CD14-positive monocyte (primary cell): ENCODE measurements around the gene HMGN3. TPM values are rescaled to one million over a fixed set of nuclear protein-coding genes. Genes with fewer than 3 reads are reported as not detected.

ENCODE experiments used
- DNase-seq, 3 donors: peaks; one replicate each; pipeline ENCODE4 v3.0.0-alpha.2; 2011 to 2022
- H2AFZ ChIP-seq: 2 replicates; pipeline ENCODE4 v1.6.0; 2012; ENCODE audit warnings: mild to moderate bottlenecking, low read depth, low read length, inconsistent platforms; ENCODE audit not compliant: insufficient read depth, poor library complexity, severe bottlenecking
- H3K27ac ChIP-seq, 2 donors: 1 replicate in 1 of 2; 2 replicates in 1 of 2; pipeline ENCODE4 v1.5.1; 2012 to 2013; ENCODE audit warnings: low read length in 2 of 2, control low read depth in 1 of 2, inconsistent platforms in 1 of 2, low read depth in 1 of 2, mild to moderate bottlenecking in 1 of 2
- H3K27me3 ChIP-seq, 2 donors: one replicate each; pipeline versions ENCODE4 v1.6.0 to v1.6.1; 2011 to 2013; ENCODE audit warnings: low read length in 2 of 2; ENCODE audit not compliant: control insufficient read depth in 2 of 2, insufficient read depth in 2 of 2
- H3K36me3 ChIP-seq, 2 donors: replicated peaks in 1 of 2; 1 replicate in 1 of 2; 2 replicates in 1 of 2; pipeline versions ENCODE4 v1.5.1 to v1.6.1; 2012 to 2013; ENCODE audit warnings: low read length in 2 of 2, control low read depth in 1 of 2, inconsistent platforms in 1 of 2, mild to moderate bottlenecking in 1 of 2; ENCODE audit not compliant: insufficient read depth in 2 of 2, control insufficient read depth in 1 of 2
- H3K4me1 ChIP-seq, 2 donors: 1 replicate in 1 of 2; 2 replicates in 1 of 2; pipeline versions ENCODE4 v1.5.1 to v1.6.1; 2012 to 2013; ENCODE audit warnings: low read length in 2 of 2, control low read depth in 1 of 2, inconsistent platforms in 1 of 2, mild to moderate bottlenecking in 1 of 2, moderate library complexity in 1 of 2; ENCODE audit not compliant: insufficient read depth in 2 of 2, control insufficient read depth in 1 of 2
- H3K4me2 ChIP-seq: replicated peaks from 2 replicates; pipeline ENCODE3; 2012; ENCODE audit warnings: low read length, moderate library complexity, mild to moderate bottlenecking; ENCODE audit not compliant: poor library complexity, severe bottlenecking; ENCODE audit errors: extremely low read depth
- H3K4me3 ChIP-seq, 3 experiments: fragments of 200-600 bp in 1 of 3; sonication (generic) in 1 of 3; replicated peaks in 1 of 3; 1 replicate in 2 of 3; 2 replicates in 1 of 3; pipeline ENCODE4 v1.5.1; 2011 to 2013; ENCODE audit warnings: low read length in 3 of 3, mild to moderate bottlenecking in 3 of 3, control low read depth in 2 of 3, low read depth in 2 of 3, inconsistent platforms in 1 of 3, moderate library complexity in 1 of 3
- H3K79me2 ChIP-seq: 2 replicates; pipeline ENCODE4 v1.6.0; 2012; ENCODE audit warnings: mild to moderate bottlenecking, control low read depth, inconsistent platforms, low read length, moderate library complexity; ENCODE audit not compliant: insufficient read depth
- H3K9ac ChIP-seq: 2 replicates; pipeline ENCODE4 v1.6.0; 2017; ENCODE audit warnings: low read length, mild to moderate bottlenecking; ENCODE audit not compliant: insufficient read depth, poor library complexity, severe bottlenecking
- H3K9me3 ChIP-seq, 2 donors: replicated peaks in 1 of 2; 1 replicate in 1 of 2; 2 replicates in 1 of 2; pipeline versions ENCODE4 v1.5.1 to v1.6.1; 2012 to 2013; ENCODE audit warnings: low read length in 2 of 2, control low read depth in 1 of 2; ENCODE audit not compliant: control insufficient read depth in 1 of 2, insufficient read depth in 1 of 2
- H4K20me1 ChIP-seq: 2 replicates; pipeline ENCODE4 v1.6.0; 2012; ENCODE audit warnings: mild to moderate bottlenecking, low read length, control low read depth, moderate library complexity; ENCODE audit not compliant: insufficient read depth
- H3K27ac Mint-ChIP-seq, 7 donors: one replicate each; pipeline ENCODE4 v1.8.0; 2020; ENCODE audit warnings: mild to moderate bottlenecking in 7 of 7, mixed read lengths in 7 of 7, moderate library complexity in 6 of 7, inconsistent platforms in 2 of 7
- H3K27me3 Mint-ChIP-seq, 3 donors: one replicate each; pipeline ENCODE4 v1.8.0; 2021 to 2022; ENCODE audit warnings: low read depth in 3 of 3, mild to moderate bottlenecking in 3 of 3, mixed read lengths in 3 of 3, moderate library complexity in 3 of 3, inconsistent platforms in 1 of 3
- H3K36me3 Mint-ChIP-seq, 2 donors: one replicate each; pipeline ENCODE4 v1.8.0; 2020; ENCODE audit warnings: mixed read lengths in 2 of 2, inconsistent platforms in 1 of 2, mild to moderate bottlenecking in 1 of 2
- H3K4me1 Mint-ChIP-seq: one replicate; pipeline ENCODE4 v1.8.0; 2020; ENCODE audit warnings: mild to moderate bottlenecking, mixed read lengths
- H3K4me3 Mint-ChIP-seq, 2 donors: one replicate each; pipeline ENCODE4 v1.8.0; 2020; ENCODE audit warnings: mild to moderate bottlenecking in 2 of 2, mixed read lengths in 2 of 2, moderate library complexity in 1 of 2
- H3K9me3 Mint-ChIP-seq, 7 donors: one replicate each; pipeline ENCODE4 v1.8.0; 2020 to 2022; ENCODE audit warnings: mixed read lengths in 7 of 7, mild to moderate bottlenecking in 6 of 7, moderate library complexity in 6 of 7, inconsistent platforms in 2 of 7
- CTCF ChIP-seq: fragments of 200-600 bp; IDR thresholded peaks from one replicate; pipeline ENCODE4 v1.8.0; 2022; ENCODE audit warnings: antibody characterized with exemption, mild to moderate bottlenecking
- WGBS: methylation state at CpG from one replicate; pipeline ENCODE4 v1.1.5; 2013; ENCODE audit warnings: missing lambda C conversion rate; ENCODE audit not compliant: insufficient coverage; 5-methylcytosine and 5-hydroxymethylcytosine counted together
- intact Hi-C, 2 donors: fragments of 100-400 bp; cut with micrococcal nuclease; formaldehyde crosslinking; loops; one replicate each; pipeline versions ENCODE4 v1.15.0 to v1.15.1; 2023
- polyA plus RNA-seq, 3 donors: library from polyadenylated mRNA; depleted of rRNA in 1 of 3; unstranded in 2 of 3; stranded (reverse) in 1 of 3; fragments of 300-500 nt in 2 of 3; fragments of >200 nt in 1 of 3; fragmentation: Illumina TruSeq in 2 of 3; gene quantifications; 1 replicate in 2 of 3; 2 replicates in 1 of 3; pipeline ENCODE4 v1.2.3, GENCODE V29; 2012 to 2021

HMGN3 gene
- polyA plus RNA-seq, 3 donors, result 63.9 to 106 (median 84.4) TPM

GRCh38 chr6:79240509-79240908, 6.0 kb upstream of the HMGN3 start:
- Histone ChIP-seq H3K4me1 (peaks cover 12 to 13% of the 10 kb centered on the region in 2 donors), H3K36me3 (no peaks in the 10 kb centered on the region), H3K27ac (no peak overlapping the region), H2AFZ (no peak overlapping the region), H3K27me3 (no peaks in the 10 kb centered on the region), H3K4me2 (no peak overlapping the region), H3K9ac (no peak overlapping the region), H3K79me2 (no peaks in the 10 kb centered on the region), H3K4me3 (no peak overlapping the region), H4K20me1 (no peaks in the 10 kb centered on the region), H3K9me3 (no peaks in the 10 kb centered on the region)
- Mint-ChIP-seq H3K27ac (peak overlapping the region in 1 of 7 donors; percentile 37), H3K4me1 (peaks cover 21% of the 10 kb centered on the region), H3K4me3 (no peak overlapping the region), H3K36me3 (no peaks in the 10 kb centered on the region), H3K27me3 (peaks cover 0 to 3% (median 1%) of the 10 kb centered on the region in 3 donors), H3K9me3 (peaks cover 0 to 2% (median 0%) of the 10 kb centered on the region in 7 donors)
- TF ChIP-seq CTCF, result no peak
- no CpG with 5 or more reads among the region's 1 CpG for WGBS
- peak in 1 of 3 donors; percentile 4 for DNase-seq
- intact Hi-C loops, result no loop called here

GRCh38 chr6:79239536-79240168, 5.2 kb upstream of the HMGN3 start:
- no peaks in the 10 kb centered on the region for H3K36me3 Mint-ChIP-seq
- H3K4me2 ChIP-seq, result no peak overlapping the region

More at GRCh38 chr6:79239536-79240168, 5.2 kb upstream of the HMGN3 start:
- H3K27me3 Mint-ChIP-seq, result peaks cover 0 to 1% (median 0%) of the 10 kb centered on the region in 3 donors
- intact Hi-C loops, result loop anchor here in 1 of 2 donors (10.0 kb wide), 1 partner anchor 165 kb away; the partner anchor contains the start of gene PHIP
- Histone ChIP-seq H3K9ac (no peak overlapping the region), H3K36me3 (no peaks in the 10 kb centered on the region), H4K20me1 (no peaks in the 10 kb centered on the region), H3K27ac (no peak overlapping the region), H3K79me2 (no peaks in the 10 kb centered on the region), H3K27me3 (no peaks in the 10 kb centered on the region), H3K4me1 (peaks cover 16% of the 10 kb centered on the region in 2 donors), H3K9me3 (no peaks in the 10 kb centered on the region), H2AFZ (no peak overlapping the region), H3K4me3 (no peak overlapping the region)
- TF ChIP-seq CTCF, result no peak
- peak overlapping the region in 1 of 7 donors; percentile 38 for H3K27ac Mint-ChIP-seq
- 61% methylated on average over 2 of the region's 6 CpGs for WGBS
- H3K4me3 Mint-ChIP-seq, result no peak overlapping the region
- no peak for DNase-seq
- H3K4me1 Mint-ChIP-seq, result peaks cover 23% of the 10 kb centered on the region
- H3K9me3 Mint-ChIP-seq, result peaks cover 0 to 4% (median 0%) of the 10 kb centered on the region in 7 donors
